ENCODE results near the gene CFHR4.
"Not testable (repeated sequence)": the region's sequence is repeated elsewhere in the genome, so short reads cannot be mapped to it uniquely, and the experiment has no call there.

GRCh38 chr1:196912283-196912682, 24.4 kb downstream of the CFHR4 start:
- TF ChIP-seq POLR2A (IDR thresholded peaks at IDR 0.05; ENCODE audit: low read length); GATA1 (IDR thresholded peaks at IDR 0.05; ENCODE audit: low read depth, low read length): not testable (repeated sequence)
